Measurements from ENCODE around the gene GLRX3.

Gene GLRX3

GRCh38 chr10:130191380-130191779 is 55.2 kb downstream of the GLRX3 start:
- DNase-seq (ENCODE audit: low spot score): peak; percentile 8
- TF ChIP-seq, protein P1, sequence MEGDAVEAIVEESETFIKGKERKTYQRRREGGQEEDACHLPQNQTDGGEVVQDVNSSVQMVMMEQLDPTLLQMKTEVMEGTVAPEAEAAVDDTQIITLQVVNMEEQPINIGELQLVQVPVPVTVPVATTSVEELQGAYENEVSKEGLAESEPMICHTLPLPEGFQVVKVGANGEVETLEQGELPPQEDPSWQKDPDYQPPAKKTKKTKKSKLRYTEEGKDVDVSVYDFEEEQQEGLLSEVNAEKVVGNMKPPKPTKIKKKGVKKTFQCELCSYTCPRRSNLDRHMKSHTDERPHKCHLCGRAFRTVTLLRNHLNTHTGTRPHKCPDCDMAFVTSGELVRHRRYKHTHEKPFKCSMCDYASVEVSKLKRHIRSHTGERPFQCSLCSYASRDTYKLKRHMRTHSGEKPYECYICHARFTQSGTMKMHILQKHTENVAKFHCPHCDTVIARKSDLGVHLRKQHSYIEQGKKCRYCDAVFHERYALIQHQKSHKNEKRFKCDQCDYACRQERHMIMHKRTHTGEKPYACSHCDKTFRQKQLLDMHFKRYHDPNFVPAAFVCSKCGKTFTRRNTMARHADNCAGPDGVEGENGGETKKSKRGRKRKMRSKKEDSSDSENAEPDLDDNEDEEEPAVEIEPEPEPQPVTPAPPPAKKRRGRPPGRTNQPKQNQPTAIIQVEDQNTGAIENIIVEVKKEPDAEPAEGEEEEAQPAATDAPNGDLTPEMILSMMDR (IDR thresholded peaks at IDR 0.05; ENCODE audit: extremely low read depth, missing control alignments): no peak

- TF ChIP-seq, protein P1 (IDR thresholded peaks at IDR 0.05; ENCODE audit: extremely low read depth, missing control alignments): no peak
- DNase-seq (ENCODE audit: low spot score): peak; percentile 15
These were observed 56.2 kb downstream of the GLRX3 start for GRCh38 chr10:130192276-130192848.

DNA sequence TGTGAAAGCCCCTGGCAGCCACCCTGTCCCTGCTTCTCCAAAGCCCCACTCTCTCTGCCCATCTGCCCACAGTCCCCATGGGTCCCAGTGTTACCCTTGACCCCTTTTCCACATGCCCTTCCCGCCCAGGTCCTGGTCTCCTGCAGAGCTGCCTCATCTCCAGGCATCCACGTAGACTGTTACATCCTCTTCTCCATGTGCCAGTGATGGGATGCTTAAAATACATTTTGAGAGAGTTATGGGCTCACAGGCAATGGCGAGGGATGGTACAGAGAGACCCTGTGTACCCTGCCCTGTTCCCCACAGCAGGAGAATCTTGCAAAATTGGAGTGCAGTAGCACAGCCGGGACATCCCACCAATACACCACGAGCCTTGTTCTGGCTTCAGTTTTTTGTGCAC is 56.8 kb downstream of the GLRX3 start:
- DNase-seq (ENCODE audit: low spot score): peak; percentile 8
- TF ChIP-seq, protein P1 (IDR thresholded peaks at IDR 0.05; ENCODE audit: extremely low read depth, missing control alignments): no peak

- TF ChIP-seq, protein P1 (IDR thresholded peaks at IDR 0.05; ENCODE audit: extremely low read depth, missing control alignments): no peak
- peak; percentile 10 for DNase-seq (ENCODE audit: low spot score)
These were observed 57.5 kb downstream of the GLRX3 start for GRCh38 chr10:130193493-130194193.

DNA sequence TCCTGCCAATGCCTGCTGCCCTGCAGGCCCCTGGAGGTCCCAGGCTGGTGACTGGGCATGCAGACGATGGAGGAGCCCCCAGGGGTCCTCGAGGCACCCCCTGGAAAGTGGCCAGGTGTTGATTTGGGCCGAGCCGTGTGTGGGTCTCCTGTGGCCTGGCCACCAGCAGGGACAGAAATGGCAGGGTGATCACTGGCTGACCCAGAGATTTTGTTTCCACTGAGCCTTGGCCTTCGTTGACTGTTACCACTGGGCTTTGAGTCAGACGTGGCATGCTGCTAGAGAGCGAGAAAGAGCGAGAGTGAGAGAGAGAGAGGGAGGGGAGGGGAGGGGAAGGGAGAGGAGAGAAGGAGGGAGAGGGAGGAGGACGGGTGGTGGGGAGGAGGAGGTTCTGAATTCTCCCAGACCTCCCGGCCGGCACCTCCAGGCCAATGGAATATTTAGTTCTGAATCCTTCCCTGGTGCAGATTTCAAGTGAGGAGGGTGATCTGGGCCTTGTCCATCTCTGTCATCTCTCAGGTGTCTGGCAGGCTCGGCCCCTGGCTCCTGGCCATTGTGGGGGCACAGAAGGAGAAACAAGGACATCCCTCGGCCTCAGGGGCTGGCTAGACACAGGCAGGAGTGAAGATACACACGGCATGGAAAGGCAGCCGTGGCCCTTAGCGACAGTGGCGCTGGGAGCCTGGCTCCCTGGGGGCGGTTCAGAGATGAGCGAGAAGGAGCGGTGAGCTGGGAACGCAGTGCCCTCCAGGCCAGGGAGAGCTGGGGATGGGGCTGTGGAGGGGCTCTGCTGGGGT is 58.2 kb downstream of the GLRX3 start:
- DNase-seq (ENCODE audit: low spot score): peak; percentile 12
- TF ChIP-seq, protein P1 (IDR thresholded peaks at IDR 0.05; ENCODE audit: extremely low read depth, missing control alignments): no peak

DNA sequence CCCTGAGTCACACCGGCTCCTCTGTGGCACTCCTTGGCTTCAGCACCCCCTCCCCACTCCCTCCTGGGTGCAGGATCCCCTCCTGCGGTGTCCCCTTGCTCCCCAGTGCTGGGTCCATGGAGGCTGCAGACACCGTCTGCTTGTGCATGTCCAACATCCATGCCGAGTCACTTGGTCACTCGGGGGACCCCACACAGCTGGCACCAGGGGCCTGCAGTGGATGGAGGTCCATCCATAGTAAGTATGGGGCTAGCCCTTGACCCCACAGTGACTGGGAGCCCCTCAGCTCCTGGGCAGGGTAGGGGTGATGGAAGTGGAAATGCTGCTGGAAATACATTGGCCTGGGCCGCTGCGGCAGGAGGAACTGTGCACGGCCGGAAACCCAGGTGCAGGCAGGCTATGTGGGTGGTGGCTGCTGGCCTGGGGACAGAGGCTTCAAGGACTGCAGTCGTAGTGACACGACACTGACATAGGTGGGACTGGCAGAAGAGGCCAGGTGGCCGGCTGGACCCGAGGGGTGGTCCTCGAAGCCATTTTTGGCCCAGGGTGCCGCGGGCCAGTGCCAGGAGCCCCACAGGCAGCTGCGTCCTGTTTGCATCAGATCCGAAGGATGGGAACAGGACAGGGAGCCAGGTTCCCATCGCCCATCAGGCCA is 58.9 kb downstream of the GLRX3 start:
- no peak for DNase-seq (ENCODE audit: low spot score)
- TF ChIP-seq, protein P1 (IDR thresholded peaks at IDR 0.05; ENCODE audit: extremely low read depth, missing control alignments): no peak
